ENCODE results near the gene CHST11.
"Not testable (repeated sequence)": the region's sequence is repeated elsewhere in the genome, so short reads cannot be mapped to it uniquely, and the experiment has no call there.

Gene CHST11

GRCh38 chr12:104738331-104738730, 281.6 kb downstream of the CHST11 start:
- DNase-seq (ENCODE audit: low read depth in 2 of 2), result no peak

- DNase-seq (ENCODE audit: low read depth in 2 of 2), result no peak
Observed at GRCh38 chr12:104738776-104739642, 282.3 kb downstream of the CHST11 start.

- DNase-seq (ENCODE audit: low read depth in 2 of 2), result no peak
Observed at GRCh38 chr12:104740668-104741067, 283.9 kb downstream of the CHST11 start.

GRCh38 chr12:104741077-104741476, 284.3 kb downstream of the CHST11 start:
- DNase-seq (ENCODE audit: low read depth in 2 of 2), result no peak

- DNase-seq (ENCODE audit: low read depth in 2 of 2), result no peak
Observed at GRCh38 chr12:104741497-104742367, 285.0 kb downstream of the CHST11 start.

GRCh38 chr12:104742551-104743201, 285.9 kb downstream of the CHST11 start:
- DNase-seq (ENCODE audit: low read depth in 2 of 2), result no peak

- DNase-seq (ENCODE audit: low read depth in 2 of 2), result no peak
Observed at GRCh38 chr12:104743202-104743580, 286.4 kb downstream of the CHST11 start.

- not testable (repeated sequence) for DNase-seq (ENCODE audit: low read depth in 2 of 2)
Observed at GRCh38 chr12:104743753-104744548, 287.2 kb downstream of the CHST11 start.

GRCh38 chr12:104746467-104747088, 289.8 kb downstream of the CHST11 start:
- no peak for DNase-seq (ENCODE audit: low read depth in 2 of 2)

GRCh38 chr12:104747330-104747729, 290.6 kb downstream of the CHST11 start:
- DNase-seq (ENCODE audit: low read depth in 2 of 2), result no peak

- no peak for DNase-seq (ENCODE audit: low read depth in 2 of 2)
Observed at GRCh38 chr12:104747955-104748354, 291.2 kb downstream of the CHST11 start.

- no peak for DNase-seq (ENCODE audit: low read depth in 2 of 2)
Observed at GRCh38 chr12:104748356-104748755, 291.6 kb downstream of the CHST11 start.

GRCh38 chr12:104748790-104749189, 292.0 kb downstream of the CHST11 start:
- no peak for DNase-seq (ENCODE audit: low read depth in 2 of 2)

- no peak for DNase-seq (ENCODE audit: low read depth in 2 of 2)
Observed at GRCh38 chr12:104749545-104749944, 292.8 kb downstream of the CHST11 start.

GRCh38 chr12:104750061-104750460, 293.3 kb downstream of the CHST11 start:
- DNase-seq (ENCODE audit: low read depth in 2 of 2), result no peak

- no peak for DNase-seq (ENCODE audit: low read depth in 2 of 2)
Observed at GRCh38 chr12:104751120-104751519, 294.4 kb downstream of the CHST11 start.

GRCh38 chr12:104751594-104751993, 294.8 kb downstream of the CHST11 start:
- no peak for DNase-seq (ENCODE audit: low read depth in 2 of 2)

- DNase-seq (ENCODE audit: low read depth in 2 of 2), result no peak
Observed at GRCh38 chr12:104752016-104752415, 295.3 kb downstream of the CHST11 start.

- DNase-seq (ENCODE audit: low read depth in 2 of 2), result no peak
Observed at GRCh38 chr12:104752881-104753280, 296.1 kb downstream of the CHST11 start.

- DNase-seq (ENCODE audit: low read depth in 2 of 2), result no peak
Observed at GRCh38 chr12:104756901-104757300, 300.2 kb downstream of the CHST11 start.

- no peak for DNase-seq (ENCODE audit: low read depth in 2 of 2)
Observed at GRCh38 chr12:104758771-104759170, 302.0 kb downstream of the CHST11 start.
